Posterior vena cava (tissue), 2 donors: Measurements from ENCODE around the gene RNF181. TPM values are rescaled to one million over a fixed set of nuclear protein-coding genes. Genes with fewer than 3 reads are reported as not detected.
"Not testable (repeated sequence)": the region's sequence is repeated elsewhere in the genome, so short reads cannot be mapped to it uniquely, and the experiment has no call there.

Experiments
- DNase-seq: peaks from one replicate; pipeline ENCODE4 v3.0.0-alpha.2; 2020; ENCODE audit warnings: low spot score
- intact Hi-C, 2 donors: fragments of 100-400 bp; cut with DNase I; formaldehyde crosslinking; loops; one replicate each; pipeline versions ENCODE4 v1.14.1 to v1.14.2; 2022 to 2023
- total RNA-seq, 2 donors: library from RNA; stranded (reverse); fragmentation: NEBNext Ultra II Directional; extraction: Animal tissue kit (Norgen Biotek cat#: 25700); gene quantifications; one replicate each; pipeline ENCODE4 v1.2.1, GENCODE V29; 2021
- donor health status: DM: yes; HTN: yes; CAD: no.
- donor health status: DM: yes; HTN: yes; CAD: no.

RNF181 gene
- total RNA-seq, 2 donors from 2014 or later = 88.3 to 99.2 TPM

DNA sequence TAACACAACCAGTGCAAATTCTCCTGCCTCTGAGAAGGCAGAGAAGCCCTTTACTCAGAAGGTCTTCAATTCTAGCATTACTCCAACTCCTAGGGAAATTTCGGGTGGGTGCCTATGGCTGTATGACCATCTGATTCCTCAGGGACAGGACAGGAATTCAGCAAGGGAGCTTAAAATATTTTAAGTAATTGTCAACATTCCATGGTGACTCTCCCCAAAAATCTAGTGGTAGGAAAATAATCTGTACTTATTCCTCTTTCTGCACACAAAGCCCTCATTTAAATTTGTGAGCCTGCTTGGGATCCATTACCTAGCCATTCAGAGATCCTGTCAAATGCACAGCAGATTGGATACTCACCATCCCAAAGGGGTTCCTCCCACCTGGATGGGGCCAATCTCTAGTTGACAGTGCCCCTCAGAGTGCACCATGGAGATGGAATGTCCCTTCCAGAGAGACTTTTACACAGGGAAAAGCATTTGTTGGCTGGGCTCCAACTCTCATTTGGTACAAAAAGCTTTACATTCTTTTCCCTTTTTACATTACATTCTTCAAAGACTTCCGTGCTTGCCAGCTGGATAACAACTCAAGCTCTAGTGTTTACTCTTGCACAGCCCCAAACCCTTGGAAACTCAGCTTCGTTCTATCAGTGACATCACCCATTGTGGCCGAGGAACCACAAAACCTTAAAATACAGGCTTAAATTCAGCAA lies 10.0 kb downstream of the RNF181 start:
- intact Hi-C loops = no loop called here
- peak; percentile 2 for DNase-seq

DNA sequence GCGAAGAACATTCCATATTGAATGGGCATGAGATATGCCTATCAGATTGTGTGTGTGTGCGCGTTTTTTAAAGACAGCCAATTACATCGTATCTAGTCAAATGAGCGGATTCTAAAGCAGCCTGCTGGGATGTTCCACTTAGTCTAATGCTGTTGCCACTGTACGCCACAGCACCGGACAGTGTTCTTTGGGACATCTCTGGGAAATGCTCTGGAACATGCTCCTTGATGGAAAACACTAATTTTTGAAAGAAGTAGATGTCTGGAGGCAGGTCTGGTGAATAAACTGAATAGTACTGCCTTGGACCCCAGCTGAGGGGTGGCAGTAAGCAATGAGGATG lies 10.5 kb downstream of the RNF181 start:
- no peak for DNase-seq
- intact Hi-C loops = no loop called here

DNA sequence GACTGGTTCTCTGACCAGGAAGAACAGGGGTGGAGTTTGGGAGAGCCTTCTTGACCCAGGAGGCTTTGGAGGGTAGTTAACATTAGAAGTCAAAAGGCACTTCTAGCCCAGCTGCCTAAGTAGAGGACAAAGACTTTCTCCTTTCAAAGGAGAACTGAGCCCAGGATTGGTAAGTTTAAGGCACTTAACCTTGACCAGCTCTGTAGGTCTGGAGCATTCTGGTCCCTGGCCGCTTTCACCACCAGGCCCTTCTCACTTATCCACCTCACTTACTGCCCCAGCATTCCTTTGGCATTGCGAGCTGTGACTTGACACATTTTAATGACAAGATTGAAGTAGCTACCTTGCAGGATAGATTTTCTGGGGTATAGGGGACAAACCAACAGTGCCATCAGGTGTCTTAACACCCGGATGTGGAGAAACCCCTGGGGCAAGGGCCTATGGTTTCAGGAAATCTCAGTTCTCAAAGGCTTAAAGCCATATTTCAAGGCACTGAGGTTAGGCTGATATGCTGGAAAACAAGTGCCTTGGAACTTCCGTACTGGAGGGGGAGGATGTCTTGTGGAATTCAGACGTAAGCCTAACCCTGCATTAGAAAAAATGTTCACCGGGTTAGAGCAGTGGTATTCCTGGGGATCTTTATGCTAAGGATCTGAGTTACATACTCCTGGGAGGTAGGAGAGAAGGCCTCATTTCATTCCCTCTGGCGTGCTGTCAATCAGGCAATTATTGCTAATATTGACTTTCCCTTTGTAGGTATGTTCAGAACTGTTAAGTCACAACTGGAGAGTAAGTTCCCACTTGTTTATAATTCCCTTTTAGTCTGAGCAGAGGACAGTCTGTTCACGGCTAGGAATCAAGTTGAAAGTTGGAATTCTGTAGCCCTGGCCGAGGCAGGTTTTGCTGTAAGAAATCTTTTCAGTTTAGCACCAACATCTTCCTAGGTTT lies 12.0 kb downstream of the RNF181 start:
- intact Hi-C loops = no loop called here
- no peak for DNase-seq

DNA sequence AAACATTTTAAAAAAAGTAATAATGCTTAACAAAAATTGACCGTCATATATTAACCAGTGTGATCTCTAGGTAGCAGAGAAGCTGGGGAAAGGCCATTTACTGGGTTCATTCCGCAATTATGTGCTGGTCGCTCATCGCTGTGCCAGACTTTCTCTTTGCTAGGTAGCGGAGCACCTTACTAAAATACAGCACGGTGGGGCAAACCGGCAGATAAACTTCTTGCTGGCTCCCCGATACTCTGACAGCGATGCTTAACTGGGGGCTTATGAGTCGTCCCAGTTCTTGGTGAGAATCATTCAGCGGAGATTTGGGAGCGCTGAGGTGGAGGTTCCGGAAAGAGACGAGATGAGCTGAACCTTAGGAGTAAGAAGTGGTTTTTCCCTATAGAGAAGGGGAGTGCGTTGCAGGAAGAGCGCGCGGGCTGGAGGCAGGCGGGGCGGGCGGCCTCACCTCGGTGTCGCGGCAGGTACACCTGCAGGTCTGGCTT lies 15.7 kb downstream of the RNF181 start:
- intact Hi-C loops = no loop called here
- no peak for DNase-seq

DNA sequence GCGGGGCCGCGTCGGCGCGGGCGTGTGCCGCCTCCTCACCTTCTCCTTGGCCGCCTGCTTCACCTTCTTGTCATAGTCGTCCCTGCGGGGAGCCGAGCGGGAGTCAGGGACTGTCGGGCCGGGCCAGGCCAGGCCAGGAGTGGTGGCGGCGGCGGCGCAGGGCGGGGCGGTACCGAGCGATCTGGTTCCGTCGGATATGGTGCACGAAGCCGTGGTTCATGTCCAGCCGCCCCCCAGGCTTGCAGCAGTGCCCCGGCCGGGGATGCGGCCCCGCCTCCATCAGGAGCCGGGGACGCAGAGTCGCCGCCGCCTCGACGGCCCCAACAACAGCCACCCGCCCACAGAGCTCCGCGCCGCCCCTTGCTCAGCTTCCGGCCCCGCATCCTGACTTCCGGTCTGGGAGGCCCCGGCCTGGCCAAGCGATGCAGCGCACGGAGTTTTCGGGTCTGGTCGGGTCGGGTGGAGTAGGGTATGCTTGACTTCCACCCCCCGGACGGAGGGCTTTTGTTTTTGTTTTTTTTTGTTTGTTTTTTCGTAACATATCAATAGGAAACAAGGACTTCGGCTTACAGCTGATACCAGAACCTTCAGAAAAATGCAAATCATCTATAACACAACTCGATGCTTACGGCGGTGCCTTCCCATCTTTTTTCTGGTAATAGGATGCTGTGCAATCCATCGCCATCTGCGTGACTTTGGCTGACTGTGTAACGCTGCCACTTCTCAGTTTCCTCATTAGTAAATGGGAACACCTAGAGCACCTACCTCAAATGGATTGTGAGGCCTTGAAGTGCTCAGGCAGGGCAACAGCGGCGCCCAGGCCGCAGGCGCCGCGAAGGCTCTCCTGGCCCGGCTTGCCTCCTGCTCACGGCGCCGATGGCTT lies 16.4 kb downstream of the RNF181 start, which contains the start of gene C2orf68:
Gene C2orf68 (minus strand): TSS at position 362 of the 883 bp plus-strand sequence. CDS start 82 bp downstream, at position 280.
- intact Hi-C loops = no loop called here

DNA sequence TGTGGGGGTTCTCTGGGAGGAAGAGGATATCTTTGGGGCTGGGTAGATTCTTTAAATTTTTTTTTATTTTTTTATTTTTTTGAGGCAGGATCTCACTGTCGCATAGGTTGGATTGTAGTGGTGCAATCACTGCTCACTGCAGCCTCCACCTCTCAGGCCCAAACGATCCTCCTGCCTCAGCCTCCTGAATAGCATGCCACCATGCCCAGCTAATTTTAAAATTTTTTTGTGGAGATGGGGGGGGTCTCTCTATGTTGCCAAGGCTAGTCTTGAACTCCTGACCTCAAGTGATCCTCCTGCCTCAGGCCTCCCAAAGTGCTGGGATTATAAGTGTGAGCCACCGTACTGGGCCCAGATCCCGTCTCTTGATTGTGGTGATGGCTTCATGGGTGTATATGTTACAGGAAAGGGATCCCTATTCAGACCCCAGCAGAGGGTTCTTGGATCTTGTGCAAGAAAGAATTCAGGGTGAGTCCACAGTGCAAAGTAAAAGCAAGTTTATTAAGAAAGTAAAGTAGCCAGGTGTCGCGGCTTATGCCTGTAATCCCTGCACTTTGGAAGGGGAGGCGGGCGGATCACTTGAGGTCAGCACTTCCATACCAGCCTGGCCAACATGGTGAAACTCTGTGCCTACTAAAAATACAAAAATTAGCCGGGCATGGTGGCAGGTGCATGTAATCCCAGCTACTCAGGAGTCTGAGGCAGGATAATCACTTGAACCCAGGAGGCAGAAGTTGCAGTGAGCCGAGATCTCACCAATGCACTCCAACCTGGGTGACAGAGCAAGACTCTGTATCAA lies 18.4 kb downstream of the RNF181 start:
- intact Hi-C loops = no loop called here
- DNase-seq = no peak

More for the DNA sequence above, 16.4 kb downstream of the RNF181 start, which contains the start of gene C2orf68:
- DNase-seq = peak; percentile 97

DNA sequence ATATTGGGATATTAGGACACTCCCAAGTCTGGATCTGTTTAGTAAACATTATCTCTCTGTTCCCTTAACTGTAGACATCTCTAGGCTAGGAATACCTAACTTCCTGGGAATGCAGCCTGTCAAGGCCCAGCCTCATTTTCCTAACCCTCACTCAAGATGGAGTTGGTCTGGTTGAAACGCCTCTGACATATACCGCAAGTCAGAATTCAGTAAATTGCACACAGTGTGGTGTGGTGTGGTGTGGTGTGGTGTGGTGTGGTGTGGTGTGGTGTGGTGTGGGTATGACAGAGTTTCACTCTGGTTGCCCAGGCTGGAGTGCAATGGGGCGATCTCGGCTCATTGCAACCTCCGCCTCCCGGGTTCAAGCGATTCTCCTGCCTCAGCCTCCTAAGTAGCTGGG lies 19.2 kb downstream of the RNF181 start:
- DNase-seq, intact Hi-C loops: not testable (repeated sequence)

DNA sequence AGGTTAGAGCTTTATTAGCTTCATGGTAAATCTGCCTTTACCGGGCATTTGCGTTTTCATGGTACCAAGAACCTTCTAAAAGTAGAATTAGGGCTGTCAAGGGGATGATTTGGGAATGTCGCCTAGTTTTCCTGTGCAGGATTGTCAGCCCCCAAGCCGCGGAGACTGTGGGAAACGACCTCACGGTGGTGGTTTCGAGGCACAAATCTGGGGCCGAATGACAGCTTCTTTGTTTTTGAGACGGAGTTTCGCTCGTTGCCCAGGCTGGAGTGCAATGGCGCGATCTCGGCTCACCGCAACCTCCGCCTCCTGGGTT lies 19.8 kb downstream of the RNF181 start:
- intact Hi-C loops = no loop called here
- no peak for DNase-seq

DNA sequence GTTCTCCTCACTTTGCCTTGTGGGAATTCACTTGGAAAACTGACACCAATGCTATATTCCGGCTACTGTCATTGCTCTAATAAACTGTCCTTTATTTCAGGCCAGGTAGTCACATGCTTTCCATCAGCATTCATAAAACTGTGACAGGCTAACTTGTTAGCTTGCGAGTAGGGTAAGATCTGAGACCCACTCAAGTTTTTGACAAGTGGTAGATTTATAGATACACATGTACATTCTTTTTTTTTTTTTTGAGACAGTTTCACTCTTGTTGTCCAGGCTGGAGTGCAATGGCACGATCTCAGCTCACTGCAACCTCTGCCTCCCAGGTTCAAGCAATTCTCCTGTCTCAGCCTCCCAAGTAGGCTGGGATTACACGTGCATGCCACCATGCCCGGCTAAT lies 22.2 kb downstream of the RNF181 start:
- intact Hi-C loops, DNase-seq: not testable (repeated sequence)

DNA sequence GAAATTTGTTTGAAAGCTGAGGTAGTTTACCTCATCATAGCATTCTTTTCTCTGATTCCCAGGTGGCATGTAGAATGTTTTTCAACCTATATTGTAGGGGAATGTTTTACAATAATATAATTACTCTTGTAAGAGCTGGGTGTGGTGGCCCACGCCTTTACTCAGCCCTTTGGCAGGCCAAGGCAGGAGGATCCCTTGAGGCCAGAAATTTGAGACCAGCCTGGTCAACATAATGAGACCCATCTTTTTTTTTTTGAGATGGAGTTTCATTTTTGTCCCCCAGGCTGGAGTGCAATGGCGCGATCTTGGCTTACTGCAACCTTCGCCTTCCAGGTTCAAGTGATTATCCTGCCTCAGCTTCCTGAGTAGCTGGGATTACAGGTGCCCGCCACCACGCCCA lies 24.1 kb downstream of the RNF181 start:
- intact Hi-C loops = no loop called here
- no peak for DNase-seq

DNA sequence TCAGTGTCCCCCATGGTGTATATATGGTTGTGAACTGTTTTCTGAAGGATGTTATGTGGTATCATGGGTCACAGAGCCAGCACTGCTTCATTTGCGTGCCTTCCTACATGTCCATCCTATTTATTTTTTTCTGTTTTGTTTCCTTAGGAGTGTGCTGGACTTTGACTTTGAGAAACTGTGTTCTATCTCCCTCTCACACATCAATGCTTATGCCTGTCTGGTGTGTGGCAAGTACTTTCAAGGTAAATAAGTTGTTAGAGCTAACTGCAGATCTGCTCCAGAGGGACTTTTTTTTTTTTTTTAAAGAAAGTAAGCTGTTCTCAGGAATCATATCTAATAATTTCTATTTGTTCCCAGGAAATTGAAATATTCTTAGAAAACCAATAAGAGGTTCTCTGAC lies 25.8 kb downstream of the RNF181 start:
- intact Hi-C loops = no loop called here
- no peak for DNase-seq

DNA sequence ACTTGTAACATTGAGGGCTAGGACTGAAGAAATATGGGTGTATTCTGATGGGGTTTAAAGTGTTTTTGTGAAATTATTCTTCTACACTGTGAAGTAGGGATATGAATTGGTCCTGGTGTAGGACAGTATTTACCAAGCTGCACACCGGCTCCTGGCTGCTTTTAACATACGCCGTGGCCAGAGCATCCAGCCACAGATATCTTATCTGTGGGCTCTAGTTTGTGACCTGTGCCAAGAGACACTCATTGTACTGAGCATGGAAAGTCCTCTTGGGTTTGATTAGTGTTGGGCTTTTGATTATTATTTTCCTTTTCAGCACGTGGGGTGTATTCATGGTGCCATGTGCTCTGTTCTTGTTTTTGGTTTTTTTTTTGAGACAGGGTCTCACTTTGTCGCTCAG lies 28.4 kb downstream of the RNF181 start:
- intact Hi-C loops = no loop called here
- DNase-seq = no peak

DNA sequence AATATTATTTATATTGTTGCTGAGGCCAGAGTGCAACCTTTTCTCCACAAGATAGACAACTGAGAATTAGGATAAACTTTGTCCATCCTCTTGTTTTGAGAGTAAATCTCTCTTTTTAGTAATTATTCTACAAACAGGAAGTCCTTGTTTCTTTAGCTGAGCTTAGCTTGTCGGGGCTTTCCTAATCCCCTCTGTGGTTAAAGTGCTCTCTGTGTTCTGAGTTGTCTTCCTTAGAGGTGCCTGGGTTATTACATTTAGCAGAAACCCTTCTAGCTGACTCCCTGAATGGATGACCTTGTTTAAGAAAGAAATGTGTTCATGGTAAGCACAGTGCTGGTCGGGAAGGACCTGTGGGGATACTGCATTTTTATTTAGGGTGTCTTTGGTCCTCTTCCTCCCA lies 33.1 kb downstream of the RNF181 start:
- intact Hi-C loops = no loop called here
- no peak for DNase-seq

DNA sequence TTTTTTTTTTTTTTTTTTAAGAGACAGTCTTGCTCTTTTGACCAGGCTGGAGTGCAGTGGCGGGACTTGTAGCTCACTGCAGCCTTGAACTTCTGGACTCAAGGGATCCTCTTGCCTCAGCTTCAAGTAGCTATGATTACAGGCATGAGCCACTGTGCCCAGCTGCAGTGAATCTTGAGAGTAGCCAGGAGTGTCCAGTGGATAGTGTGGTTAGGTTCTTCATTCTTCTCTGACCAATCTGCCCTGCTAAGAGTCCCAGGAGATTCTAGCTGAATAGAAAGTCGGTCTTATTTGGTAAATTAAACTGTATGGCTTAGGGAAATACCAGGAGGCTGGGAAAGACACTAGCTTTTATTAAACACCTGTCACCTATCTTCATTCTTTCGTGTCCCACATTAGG lies 35.8 kb downstream of the RNF181 start:
- no peak for DNase-seq
- intact Hi-C loops = loop anchor here in 1 of 2 donors (10.0 kb wide), 1 partner anchor 173 kb away; no protein-coding TSS in a partner anchor

DNA sequence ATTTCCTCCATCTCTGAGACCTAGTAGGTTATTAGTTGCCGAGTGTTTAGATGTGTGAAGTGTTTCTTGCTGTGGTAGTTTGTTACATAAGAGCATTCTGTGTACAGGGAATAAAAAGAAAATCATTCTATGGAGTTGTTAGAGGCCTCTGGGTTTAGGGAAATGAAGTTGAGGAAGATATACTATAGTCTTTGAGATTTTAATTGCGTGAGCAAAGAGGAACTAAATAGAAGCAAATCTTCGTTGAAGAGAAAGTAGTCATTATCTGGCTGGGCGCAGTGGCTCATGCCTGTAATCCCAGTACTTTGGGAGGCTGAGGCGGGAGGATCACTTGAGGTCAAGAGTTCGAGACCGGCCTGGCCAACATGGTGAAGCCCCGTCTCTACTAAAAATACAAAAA lies 39.5 kb downstream of the RNF181 start:
- DNase-seq = no peak
- intact Hi-C loops = loop anchor here (5.0 to 10.0 kb wide), 3 partner anchors 72 to 177 kb away; no protein-coding TSS in a partner anchor

DNA sequence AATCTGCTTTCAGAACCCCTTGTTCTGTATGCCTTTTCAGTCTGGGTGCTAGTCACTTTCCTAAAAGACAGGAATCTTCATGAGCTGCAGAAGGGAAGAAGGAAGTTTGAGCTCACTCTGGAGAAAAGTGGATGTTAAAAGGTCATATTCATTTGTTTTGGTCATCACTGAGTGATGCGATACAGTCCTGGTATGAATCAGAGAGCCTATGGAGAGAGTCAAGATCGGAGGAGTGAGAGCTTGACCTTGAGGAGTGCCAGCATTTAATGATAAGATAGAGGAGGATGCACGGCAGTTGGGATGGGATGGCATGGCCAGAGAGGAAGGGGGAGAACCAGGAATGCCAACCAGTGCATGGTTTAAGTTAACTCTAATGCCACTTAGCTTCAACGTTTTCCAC lies 40.1 kb downstream of the RNF181 start:
- intact Hi-C loops = loop anchor here (5.0 to 10.0 kb wide), 3 partner anchors 72 to 177 kb away; no protein-coding TSS in a partner anchor
- DNase-seq = no peak

DNA sequence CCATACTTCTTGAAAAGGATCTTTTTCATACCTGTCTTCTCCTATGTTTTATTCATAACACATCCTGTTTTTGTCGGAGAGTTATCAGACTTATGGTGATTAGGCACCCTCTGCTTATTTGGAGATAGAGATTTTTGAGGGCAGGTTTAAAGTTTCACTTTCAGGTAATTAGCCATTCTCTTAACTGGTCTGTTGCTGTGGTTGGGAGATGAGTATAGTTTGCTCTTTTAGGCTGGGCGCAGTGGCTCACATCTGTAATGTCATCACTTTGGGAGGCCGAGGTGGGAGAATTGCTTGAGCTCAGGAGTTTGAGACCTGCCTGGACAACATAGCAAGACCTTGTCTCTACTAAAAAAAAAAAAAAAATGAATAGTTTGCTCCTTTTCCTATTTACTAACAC lies 47.2 kb downstream of the RNF181 start:
- DNase-seq = no peak
- intact Hi-C loops = no loop called here

DNA sequence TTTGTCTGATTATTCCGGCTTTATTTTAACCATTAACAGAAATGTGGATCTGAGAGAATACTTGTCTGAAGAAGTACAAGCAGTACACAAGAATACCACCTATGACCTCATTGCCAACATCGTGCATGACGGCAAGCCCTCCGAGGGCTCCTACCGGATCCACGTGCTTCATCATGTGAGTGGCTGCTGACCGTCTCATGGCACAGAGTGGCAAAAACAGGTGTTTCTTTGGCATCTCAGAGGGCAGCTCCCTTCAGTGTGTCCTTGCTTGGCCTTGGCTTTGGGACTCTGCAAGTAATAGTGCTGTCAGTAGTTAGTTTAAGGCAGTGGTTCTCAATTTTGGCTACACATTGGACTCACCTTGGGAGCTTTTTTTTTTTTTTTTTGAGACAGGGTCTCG lies 49.4 kb downstream of the RNF181 start:
- intact Hi-C loops = no loop called here
- DNase-seq = no peak

DNA sequence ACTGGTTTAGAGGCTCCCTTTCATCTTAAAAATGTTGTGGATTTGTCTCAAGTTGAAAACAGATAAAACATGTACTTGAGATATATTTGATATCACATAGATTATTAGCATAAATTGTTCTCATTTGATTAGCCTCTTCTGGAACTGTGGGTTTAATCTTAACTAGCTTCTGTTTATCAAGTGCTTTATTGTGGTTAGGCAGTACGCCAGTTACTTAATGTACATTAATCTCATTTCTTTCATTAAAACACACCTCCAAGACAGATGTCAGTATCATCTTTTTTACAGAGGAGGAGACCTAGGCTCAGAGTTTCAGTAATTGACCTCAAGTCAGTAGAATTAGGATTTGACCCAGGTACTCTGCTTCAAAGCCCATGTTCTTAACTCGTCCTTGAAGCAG lies 50.6 kb downstream of the RNF181 start:
- intact Hi-C loops = no loop called here
- DNase-seq = no peak
